Measurements from ENCODE around the gene FKBP9.
"Not testable (repeated sequence)": the region's sequence is repeated elsewhere in the genome, so short reads cannot be mapped to it uniquely, and the experiment has no call there.

The FKBP9 gene

GRCh38 chr7:32957326-32958045 is at the start of gene FKBP9:
TSS of gene FKBP9 (plus strand) at chr7:32957440. CDS start at chr7:32957574, 134 bp downstream.
- DNase-seq (ENCODE audit: low spot score), result peak; percentile 62

GRCh38 chr7:32910195-32910594 is 47.0 kb upstream of the FKBP9 start:
- DNase-seq (ENCODE audit: low spot score), result no peak

- DNase-seq (ENCODE audit: low spot score), result no peak
These were observed 43.1 kb upstream of the FKBP9 start for GRCh38 chr7:32914184-32914583.

- DNase-seq (ENCODE audit: low spot score), result no peak
These were observed 42.2 kb upstream of the FKBP9 start for GRCh38 chr7:32915041-32915536.

- DNase-seq (ENCODE audit: low spot score), result no peak
These were observed 41.2 kb upstream of the FKBP9 start for GRCh38 chr7:32916006-32916405.

- not testable (repeated sequence) for DNase-seq (ENCODE audit: low spot score)
These were observed 40.2 kb upstream of the FKBP9 start for GRCh38 chr7:32916994-32917393.

GRCh38 chr7:32921896-32922295 is 35.3 kb upstream of the FKBP9 start:
- DNase-seq (ENCODE audit: low spot score), result no peak

- no peak for DNase-seq (ENCODE audit: low spot score)
These were observed 28.4 kb upstream of the FKBP9 start for GRCh38 chr7:32928785-32929298.

- no peak for DNase-seq (ENCODE audit: low spot score)
These were observed 27.7 kb upstream of the FKBP9 start for GRCh38 chr7:32929430-32930143.

GRCh38 chr7:32930378-32930777 is 26.9 kb upstream of the FKBP9 start:
- no peak for DNase-seq (ENCODE audit: low spot score)

- no peak for DNase-seq (ENCODE audit: low spot score)
These were observed 21.7 kb upstream of the FKBP9 start for GRCh38 chr7:32935558-32935957.

- no peak for DNase-seq (ENCODE audit: low spot score)
These were observed 20.6 kb upstream of the FKBP9 start for GRCh38 chr7:32936689-32937088.

- peak; percentile 50 for DNase-seq (ENCODE audit: low spot score)
These were observed 19.7 kb upstream of the FKBP9 start for GRCh38 chr7:32937344-32938174.

- DNase-seq (ENCODE audit: low spot score), result no peak
These were observed 16.1 kb upstream of the FKBP9 start for GRCh38 chr7:32941181-32941580.

- DNase-seq (ENCODE audit: low spot score), result peak; percentile 32
These were observed 15.4 kb upstream of the FKBP9 start for GRCh38 chr7:32941681-32942414.

- peak; percentile 86 for DNase-seq (ENCODE audit: low spot score)
These were observed 14.6 kb upstream of the FKBP9 start for GRCh38 chr7:32942415-32943251.

- DNase-seq (ENCODE audit: low spot score), result no peak
These were observed 13.8 kb upstream of the FKBP9 start for GRCh38 chr7:32943252-32944030.

GRCh38 chr7:32947420-32947983 is 9.7 kb upstream of the FKBP9 start:
- no peak for DNase-seq (ENCODE audit: low spot score)

GRCh38 chr7:32948202-32948601 is 9.0 kb upstream of the FKBP9 start:
- DNase-seq (ENCODE audit: low spot score), result no peak

All from pons (tissue), 1 donor.